Measurements from ENCODE around the gene ZDHHC6.
"Not testable (repeated sequence)": the region's sequence is repeated elsewhere in the genome, so short reads cannot be mapped to it uniquely, and the experiment has no call there.

ZDHHC6 gene

DNA sequence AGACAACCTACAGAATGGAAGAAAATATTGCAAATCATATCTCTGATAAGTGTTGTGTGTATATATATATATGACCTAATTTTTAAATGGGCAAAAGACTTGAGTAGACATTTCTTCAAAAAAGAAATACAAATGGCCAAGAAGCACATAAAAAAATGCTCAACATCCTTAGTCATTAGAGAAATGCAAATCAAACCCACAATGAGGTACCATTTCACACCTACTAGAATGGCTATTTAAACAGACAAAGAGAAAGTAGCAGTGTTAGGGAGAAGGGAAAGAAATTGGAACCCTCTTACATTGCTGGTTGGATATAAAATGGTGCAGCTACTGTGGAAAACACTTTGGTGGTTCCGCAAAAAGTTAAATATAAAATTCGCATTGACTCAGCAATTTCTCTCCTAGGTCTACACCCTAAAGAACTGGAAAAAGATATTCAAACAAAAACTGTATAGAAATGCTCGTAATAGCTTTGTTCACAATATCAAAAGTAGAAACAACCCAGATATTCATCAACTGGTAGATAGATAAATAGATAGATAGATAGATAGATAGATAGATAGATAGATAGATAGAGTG lies 56.5 kb downstream of the ZDHHC6 start:
- DNase-seq (ENCODE audit: low read depth), result no peak

DNA sequence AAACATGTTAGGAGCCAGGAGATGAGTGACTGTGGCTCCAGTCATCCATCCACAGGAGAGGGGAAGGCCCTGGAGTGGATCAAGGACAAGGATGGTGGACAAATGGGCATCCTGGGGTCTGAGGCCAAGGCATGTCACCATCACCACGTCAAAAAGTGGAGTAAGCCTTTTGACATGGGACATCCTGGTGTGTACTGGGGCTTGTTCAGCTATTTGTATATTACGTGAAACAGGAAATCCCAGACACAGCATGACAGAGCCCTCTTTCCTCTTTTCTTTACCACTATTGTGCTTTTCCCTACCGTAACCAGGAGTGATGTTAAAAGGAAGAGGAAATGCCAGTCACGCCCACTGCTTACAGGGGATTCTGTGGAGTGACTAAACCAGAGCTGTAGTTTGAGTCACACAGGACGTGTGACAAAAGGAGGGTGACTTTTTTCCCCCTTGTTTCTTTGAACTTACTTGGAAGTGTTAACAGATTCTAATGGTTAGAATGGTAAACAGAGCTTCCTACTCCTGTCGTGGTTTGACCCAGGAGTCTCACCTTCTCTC lies 57.4 kb downstream of the ZDHHC6 start:
- no peak for DNase-seq (ENCODE audit: low read depth)

DNA sequence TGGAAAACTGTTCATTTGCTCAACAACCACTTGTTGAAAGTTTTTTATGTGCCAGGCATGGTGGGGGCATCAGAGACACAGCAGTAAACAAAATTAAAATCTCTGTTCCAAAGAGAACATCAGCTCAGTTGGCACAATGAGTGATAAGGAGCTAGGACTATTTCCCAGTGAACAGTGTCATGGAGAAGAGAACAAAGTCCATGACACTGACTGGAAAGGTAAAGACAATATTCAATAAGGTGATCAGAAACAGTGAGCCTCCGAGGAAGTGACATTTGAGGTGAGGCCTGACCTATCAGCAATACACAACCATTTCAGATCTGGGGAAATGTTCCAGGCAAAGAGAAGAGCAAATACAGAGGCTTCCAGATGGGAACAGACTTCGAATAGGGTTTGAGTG lies 58.2 kb downstream of the ZDHHC6 start:
- no peak for DNase-seq (ENCODE audit: low read depth)

DNA sequence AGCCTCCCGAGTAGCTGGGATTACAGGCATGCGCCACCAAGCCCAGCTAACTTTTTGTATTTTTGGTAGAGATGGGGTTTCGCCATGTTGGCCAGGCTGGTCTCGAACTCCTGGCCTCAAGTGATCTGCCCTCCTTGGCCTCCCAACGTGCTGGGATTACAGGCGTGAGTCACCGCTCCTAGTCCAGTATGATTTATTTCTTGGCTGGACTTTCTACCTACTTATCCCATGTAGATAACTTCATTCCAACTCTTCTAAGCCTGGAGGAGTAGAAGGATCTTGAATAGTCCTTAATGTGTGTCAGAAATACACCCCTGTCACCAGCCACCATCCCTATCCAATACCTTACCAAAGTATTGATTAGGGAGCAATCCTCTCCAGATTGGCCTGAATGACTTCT lies 58.7 kb downstream of the ZDHHC6 start:
- not testable (repeated sequence) for DNase-seq (ENCODE audit: low read depth)

DNA sequence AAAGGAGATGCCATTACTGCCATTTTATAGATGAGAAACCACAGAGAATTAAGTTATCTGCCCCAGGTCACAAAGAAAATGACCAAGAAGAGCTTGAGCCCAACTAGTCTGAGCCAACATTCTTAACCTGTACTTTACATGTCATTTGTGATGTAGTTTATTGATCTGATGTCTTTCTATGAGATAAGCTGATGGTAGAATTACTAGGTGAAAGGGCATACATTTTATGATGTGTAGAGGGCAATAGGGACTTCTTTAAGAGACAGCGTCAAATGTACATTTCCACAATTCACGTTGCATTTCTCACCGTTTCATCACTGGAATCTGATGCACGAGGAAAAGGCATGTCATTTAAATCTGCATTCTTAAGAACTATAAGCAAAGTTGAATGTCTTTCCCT lies 61.5 kb downstream of the ZDHHC6 start:
- no peak for DNase-seq (ENCODE audit: low read depth)

DNA sequence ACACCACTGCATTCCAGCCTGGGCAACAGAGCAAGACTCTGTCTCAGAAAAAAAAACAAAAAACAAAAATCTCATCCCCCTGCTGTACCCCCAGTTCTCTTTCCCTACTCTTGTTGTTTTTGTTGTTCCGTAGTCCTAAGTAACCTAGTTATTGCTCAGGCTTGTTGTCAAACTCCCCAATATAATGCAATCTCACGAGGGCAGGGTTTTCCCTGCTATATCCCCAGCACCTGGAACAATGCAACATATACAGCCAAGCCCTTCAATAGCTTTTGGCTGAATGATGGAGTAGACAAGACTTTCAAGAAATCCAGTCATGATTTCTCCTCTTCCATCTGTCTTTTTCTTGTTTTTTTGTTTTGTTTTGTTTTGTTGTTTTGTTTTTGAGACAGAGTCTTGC lies 62.6 kb downstream of the ZDHHC6 start:
- DNase-seq (ENCODE audit: low read depth), result no peak

DNA sequence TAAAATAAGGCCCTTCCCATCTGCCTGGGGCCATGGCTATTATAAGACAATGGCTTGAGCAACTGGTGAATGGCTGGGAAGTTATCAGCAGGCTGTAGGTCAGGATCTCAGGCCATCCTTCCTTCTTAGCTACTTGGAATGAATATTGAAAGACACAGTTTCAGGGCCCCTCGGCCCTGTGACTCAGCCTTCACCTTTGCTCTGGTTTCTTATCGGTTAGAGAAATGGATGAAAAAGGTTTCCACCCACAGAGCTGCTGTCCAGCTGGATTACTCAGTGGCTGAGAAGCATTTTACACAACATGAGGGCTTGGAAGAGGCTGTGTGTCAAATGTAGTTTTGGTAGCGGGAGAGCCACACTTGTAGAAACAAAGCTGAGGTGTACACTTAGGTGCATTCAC lies 63.4 kb downstream of the ZDHHC6 start:
- DNase-seq (ENCODE audit: low read depth), result no peak

DNA sequence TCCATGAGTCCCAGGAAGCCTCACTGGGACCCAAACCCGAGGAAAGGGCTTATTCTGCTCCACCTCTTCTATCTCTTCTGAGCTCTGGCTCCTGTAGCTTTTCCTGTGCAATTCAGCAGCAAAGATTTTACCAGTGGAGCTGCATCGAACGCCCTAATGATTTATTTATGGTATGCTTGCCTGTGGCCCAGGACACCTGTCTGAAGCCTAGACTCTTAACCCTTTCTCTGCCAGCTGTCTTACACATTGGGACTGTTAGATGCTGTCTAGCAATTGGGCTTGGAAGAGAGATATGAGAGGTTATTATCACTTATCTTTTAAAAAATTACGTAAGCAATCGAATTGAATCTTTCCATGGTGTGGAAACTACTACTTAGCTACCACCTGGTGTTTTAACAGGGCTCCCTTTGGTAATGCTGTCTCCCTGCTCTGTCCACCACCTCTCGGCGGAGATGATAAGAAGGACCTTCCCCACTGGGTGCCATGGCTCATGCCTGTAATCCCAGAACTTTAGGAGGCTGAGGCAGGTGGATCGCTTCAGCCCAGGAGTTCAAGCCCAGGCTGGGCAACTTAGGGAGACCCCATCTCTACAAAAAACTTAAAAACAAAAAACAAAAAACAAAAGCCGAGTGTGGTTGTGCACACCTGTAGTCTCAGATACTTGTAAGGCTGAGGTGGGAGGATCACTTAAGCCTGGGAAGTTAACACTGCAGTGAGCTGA lies 64.0 kb downstream of the ZDHHC6 start:
- no peak for DNase-seq (ENCODE audit: low read depth)
